HG03039 (cell line): Measurements from ENCODE around the gene PJVK.

ENCODE experiments used
- ATAC-seq: cut with Tn5 transposase; IDR thresholded peaks from one replicate; pipeline ENCODE4 v1.9.1; 2021; ENCODE audit warnings: mild to moderate bottlenecking, moderate library complexity; ENCODE audit not compliant: unreplicated experiment

PJVK gene

DNA sequence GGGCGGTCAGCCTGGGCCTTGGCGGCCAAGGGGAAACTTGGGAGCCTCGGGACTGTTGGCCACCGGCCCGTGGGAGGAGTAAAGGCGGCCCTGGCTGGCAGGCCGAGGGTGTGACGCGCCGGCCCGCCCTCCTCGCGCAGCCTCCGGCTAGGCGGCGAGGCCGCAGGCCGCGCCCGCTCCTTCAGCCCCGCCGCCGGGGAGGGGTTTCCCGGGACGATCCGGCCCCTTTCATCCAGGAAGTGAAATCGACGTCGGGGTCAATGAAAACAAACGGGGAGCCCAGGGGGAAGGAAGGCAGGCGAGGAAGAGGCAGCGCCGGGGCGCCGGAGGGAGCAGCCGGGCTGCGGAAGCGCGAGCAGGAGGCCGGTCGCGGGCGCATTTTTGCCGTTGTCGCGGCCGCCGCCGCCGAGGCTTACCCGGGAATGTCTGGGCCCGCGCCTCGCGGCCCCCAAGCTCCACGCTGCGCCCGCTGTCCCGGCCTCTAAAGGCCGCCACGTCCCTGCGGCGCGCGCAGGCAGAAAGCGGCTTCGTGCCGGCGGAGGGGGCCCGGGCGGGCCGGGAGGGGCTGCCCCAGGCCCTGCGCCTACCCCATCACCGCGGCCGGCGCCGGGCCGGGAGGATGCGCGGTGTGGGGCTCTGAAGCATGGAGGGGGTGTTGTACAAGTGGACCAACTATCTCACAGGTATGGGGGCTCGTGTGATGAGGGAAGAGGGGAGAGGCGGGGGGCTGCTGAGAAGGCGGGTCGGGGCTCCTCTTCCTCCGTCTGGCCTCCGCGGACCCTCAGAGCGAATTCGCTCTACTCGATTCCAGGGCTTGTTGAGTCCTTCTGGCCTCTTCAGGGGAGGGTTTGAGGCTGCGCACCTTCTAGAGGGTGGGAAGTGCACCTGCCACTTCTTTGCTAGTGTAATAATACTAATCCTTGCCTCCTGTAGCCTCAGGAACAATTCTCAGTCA is 29.3 kb downstream of the PJVK start, which contains the start of gene PLEKHA3:
PLEKHA3 (plus strand) TSS at position 231 of the 955 bp plus-strand sequence; CDS start at position 644, 413 bp downstream.
- ATAC-seq, result peak; percentile 65

- no peak for ATAC-seq
Observed at GRCh38 chr2:178482437-178482836, 31.3 kb downstream of the PJVK start.

DNA sequence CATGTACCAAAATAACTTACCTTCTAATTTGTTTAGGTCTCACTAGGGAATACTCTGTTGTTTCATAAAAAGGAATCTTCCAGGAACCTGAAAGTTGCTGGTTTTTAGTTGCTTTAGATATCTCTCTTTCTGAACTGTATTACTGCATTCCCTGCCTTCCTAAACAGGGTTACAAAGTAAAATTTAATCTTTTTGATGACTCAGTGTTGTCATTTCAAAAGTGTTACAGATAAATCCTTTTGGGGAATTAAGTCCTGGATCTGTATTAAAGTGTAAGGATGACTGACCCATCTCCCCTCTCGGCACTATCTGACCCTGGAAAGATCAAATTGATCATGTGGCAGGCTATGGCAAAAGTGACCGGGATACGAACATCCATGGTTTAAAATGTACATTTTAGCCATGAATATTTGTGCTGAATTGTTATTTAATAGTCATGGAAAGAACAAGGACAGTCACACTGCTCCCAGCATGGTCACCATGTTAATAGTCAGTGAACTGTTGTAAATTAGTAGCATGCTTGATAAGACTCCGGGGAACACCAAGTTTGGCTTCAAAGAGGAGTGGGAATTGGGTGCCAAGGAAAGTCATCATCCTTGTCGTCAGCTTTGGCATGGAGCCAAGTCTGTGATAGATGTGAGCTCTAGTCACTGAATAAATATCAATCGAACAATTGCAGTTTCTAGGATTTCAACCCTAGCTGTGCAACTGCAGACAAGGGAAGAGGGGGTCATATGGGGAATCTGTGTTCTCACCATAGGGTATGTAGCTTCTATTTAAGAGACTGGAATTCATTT is 33.3 kb downstream of the PJVK start:
- ATAC-seq, result no peak

GRCh38 chr2:178485356-178485755 is 34.2 kb downstream of the PJVK start:
- ATAC-seq, result no peak

DNA sequence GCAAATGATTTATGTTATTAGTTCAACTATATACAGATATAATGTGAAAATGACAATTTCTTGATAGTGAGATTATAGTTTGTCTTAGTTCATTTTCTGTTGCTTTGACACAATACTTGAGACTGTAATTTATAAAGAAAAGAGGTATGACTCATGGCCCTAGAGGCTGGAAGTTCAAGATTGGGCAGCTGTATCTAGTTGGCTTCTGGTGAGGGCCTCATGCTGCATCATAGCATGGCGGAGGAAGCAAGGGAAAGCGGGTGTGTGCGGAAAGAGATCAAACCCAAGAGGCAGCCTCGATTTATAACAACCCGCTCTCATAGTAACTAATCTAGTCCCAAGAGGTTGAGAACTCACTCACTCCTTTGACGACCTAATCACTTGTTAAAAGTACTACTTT is 40.4 kb downstream of the PJVK start:
- ATAC-seq, result no peak

DNA sequence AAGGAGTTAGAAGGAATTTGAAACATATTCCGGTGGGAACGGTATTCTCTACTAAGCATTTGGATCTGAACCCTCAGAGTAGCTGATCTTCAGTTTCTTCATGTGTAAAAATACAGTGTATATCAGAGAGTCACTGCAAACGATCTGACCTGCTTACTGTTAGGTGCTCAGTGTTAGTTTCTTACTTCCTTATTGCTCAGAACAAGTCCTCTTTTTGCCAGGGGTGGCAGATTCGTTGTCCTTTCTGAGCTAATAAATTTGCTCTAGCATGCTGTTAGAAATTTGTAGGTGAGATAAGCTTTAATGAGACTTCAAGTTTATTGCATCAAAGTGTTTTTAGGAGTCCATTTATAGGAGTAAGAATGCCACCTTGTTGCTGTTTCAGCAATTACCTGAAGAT is 44.9 kb downstream of the PJVK start:
- ATAC-seq, result no peak

DNA sequence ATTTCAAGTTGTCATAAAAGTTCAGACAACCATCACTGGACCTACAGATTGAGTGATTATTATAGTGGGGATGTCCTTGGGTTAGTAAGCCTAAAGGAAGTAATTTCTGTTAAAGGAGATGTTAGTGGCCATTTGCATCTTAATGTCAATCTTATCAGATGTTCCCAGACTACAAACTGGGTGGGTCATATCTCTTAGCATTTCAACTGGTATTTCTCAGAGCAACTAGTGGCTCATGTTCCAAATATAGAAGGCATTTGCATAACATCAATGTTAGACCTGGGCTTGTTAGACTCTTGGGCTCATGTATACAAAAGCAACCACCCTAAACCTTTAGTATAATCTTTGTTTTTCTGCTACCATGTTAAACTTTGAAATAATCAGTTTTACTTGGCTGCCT is 47.0 kb downstream of the PJVK start:
- no peak for ATAC-seq

- ATAC-seq, result no peak
Observed at GRCh38 chr2:178499640-178500039, 48.5 kb downstream of the PJVK start.

GRCh38 chr2:178502751-178503150 is 51.6 kb downstream of the PJVK start:
- no peak for ATAC-seq

DNA sequence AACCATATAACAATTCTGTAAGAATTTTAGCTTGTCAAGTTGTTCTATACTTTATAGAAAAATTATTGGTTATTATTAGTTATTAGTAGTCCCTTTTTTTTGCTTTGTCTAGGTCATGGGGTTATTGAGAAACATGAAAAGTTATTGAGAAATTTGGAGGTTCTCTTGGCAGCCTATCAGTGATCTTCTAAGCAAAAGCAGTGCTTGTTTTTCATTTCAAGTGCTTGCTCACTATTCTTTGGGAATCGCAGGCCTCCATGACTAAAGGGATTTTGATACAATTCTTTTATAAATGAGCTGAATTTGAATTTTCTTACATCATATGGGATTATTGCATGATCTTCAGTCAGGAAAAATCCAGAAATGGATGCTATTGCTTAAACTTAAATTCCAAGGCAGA is 54.9 kb downstream of the PJVK start:
- ATAC-seq, result no peak

DNA sequence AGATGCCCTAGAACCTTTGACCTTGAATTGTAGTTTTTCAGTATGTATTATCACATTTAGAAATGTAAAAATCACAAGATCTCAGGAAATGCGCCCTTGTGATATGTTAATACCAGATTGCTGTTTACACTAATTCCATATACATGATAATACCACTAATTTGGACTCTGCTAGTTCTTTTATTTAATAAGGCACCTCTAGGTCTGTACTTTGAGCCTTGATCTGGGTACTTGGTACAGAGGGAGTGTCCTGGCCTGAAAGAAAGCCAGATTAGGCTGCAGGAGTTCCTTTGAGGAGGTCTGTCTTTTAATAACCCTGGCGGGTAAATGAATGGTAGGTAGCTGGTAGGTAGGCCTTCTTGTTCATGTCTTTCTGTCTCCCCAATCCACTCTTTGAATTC is 55.3 kb downstream of the PJVK start:
- ATAC-seq, result no peak

GRCh38 chr2:178506949-178507348 is 55.8 kb downstream of the PJVK start:
- ATAC-seq, result no peak

- ATAC-seq, result no peak
Observed at GRCh38 chr2:178508646-178509045, 57.5 kb downstream of the PJVK start.

- no peak for ATAC-seq
Observed at GRCh38 chr2:178510384-178510783, 59.2 kb downstream of the PJVK start.
